HG03432 (cell line): ENCODE results near the gene CSTF2.
A peak's percentile ranks its signal among the peaks of the same experiment; 100 is the strongest.
"Not testable (repeated sequence)": the region's sequence is repeated elsewhere in the genome, so short reads cannot be mapped to it uniquely, and the experiment has no call there.

ENCODE experiments used
- ATAC-seq: cut with Tn5 transposase; IDR thresholded peaks from one replicate; pipeline ENCODE4 v1.9.1; 2021; ENCODE audit warnings: mild to moderate bottlenecking, moderate library complexity; ENCODE audit not compliant: unreplicated experiment

CSTF2 gene

GRCh38 chrX:100819837-100820666 lies at the start of gene CSTF2:
Gene CSTF2 (plus strand): TSS chrX:100820391. CDS start chrX:100820417, 26 bp downstream.
- peak; percentile 99 for ATAC-seq

- ATAC-seq: not testable (repeated sequence)
These were observed 23.8 kb upstream of the CSTF2 start for GRCh38 chrX:100796371-100796770.

GRCh38 chrX:100797359-100797758 lies 22.8 kb upstream of the CSTF2 start:
- ATAC-seq: no peak

DNA sequence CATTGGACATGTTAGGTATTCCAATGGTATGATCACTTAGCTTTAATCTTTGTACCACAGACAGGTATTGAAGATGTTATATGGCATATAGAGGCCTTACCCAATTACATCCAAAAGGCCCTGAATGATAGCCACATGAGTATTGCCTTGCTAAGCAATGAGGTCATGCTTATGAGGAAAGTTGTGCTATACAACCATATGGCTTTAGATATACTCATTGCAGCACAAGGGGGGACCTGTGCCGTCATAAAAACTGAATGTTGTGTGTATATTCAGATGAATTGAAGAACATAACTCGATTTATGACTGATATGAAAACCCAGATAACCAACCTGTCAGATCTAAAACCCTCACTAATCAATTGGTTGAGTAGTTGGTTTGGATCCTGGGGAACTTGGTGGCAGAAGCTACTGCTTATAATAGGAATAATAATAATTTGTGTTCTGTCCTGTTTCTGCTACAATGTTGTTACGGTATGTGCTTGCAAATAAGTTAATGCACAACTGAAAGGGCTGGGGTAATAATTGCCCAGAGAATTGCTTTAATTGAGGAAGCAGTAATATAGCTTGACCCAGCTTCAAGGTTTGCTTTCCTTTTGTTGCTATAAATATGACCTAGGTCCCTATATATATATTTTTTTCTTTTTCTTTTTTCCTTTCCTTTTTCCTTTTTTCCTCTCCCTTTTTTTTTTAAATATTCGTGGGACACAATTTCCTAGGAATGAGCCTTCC lies 21.5 kb upstream of the CSTF2 start:
- no peak for ATAC-seq

GRCh38 chrX:100802843-100803242 lies 17.3 kb upstream of the CSTF2 start:
- no peak for ATAC-seq

GRCh38 chrX:100804780-100805179 lies 15.4 kb upstream of the CSTF2 start:
- ATAC-seq: no peak

DNA sequence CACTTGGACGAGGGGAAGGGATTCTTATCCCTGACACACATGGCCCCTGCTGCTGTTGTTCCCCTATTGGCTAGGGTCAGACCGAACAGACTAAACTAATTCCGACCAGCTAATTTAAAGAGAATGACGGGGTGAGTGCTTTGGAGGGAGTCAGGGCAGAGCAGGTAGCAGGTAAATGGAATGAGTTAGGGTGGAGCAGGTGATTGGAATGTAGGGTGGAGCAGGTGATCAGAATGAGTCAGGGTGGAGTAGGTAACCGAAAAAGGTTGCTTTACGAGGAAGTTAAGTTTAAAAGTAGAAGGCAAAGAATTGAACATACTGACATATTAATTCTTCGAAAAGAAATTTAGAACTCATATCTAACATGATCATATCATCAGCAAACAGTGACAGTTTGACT lies 11.9 kb upstream of the CSTF2 start:
- not testable (repeated sequence) for ATAC-seq

DNA sequence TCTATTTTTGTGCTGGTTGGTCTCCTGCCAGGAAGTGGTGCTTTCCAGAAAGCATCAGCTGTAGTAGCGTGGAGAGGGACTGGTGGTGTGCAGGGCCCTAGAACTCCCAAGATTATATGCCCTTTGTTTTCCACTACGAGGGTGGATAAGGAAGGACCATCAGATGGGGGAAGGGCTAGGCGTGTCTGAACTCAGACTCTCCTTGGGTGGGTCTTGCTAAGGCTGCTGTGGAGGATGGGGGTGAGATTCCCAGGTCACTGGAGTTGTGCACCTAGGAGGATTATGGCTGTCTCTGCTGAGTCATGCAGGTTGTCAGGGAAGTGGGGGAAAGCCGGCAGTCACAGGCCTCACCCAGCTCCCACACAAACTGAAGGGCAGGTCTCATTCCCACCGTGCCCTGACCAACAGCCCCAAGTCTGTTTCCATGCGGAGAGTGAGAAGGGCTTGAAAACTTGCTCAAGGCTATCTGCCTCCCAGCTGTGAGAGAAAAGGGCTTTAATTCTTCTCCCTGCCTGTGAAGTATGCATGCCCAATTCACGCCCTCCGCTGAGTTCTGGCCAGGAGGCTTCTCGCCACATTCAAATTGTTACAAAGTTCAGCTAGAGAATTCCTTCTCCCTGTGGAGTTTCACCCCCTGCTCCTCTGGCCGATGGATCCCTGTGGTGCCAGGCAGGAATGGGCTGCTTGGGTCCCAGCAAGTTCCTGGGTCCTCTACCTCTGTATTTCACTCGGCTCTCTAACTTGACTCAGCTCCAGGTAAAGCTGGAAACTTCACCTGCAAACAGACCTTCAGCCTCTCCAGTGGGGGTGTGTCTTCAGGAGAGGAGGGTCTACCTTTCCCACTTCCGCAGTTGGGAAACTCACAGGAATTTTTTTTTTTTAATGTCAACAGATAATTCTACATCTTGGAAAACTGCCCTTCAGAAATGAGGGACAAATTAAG lies 7.7 kb upstream of the CSTF2 start:
- no peak for ATAC-seq

- no peak for ATAC-seq
These were observed 2.9 kb upstream of the CSTF2 start for GRCh38 chrX:100817340-100817739.

DNA sequence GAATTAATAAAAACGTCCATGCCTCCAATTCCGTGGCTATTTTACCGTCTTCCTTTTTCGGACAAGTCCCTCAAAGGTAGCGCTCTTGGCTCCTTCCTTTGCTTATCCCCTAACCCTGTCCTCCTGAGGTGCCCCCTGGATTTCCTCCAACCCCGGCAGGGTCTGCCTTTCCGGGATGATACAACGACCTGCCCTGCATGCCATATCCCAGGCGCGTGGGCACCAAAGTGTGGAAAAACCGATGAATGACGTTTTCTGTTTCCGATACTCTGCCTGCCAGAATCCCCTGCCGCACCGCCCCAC lies 706 bp upstream of the CSTF2 start:
- ATAC-seq: no peak

- peak; percentile 82 for ATAC-seq
These were observed 9.5 kb downstream of the CSTF2 start for GRCh38 chrX:100829730-100830129.

DNA sequence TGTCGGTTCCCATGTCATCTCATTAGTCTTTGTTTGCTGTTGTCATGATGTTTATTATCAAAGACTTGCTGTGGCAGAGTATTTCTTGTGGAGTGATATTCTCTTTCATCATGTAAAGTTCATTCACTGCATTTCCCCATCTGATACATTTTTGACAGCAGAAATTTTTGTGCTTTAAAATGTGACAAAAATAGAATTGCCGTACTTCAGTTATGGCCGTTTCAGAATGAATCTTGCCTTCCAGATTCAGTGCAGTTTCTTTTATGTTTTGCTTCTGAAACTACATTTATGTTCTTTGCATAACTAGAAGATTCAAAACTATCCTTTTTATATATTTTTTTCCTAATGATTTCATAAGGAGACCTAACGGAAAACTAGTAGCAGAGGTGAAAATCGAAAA lies 10.0 kb downstream of the CSTF2 start:
- ATAC-seq: peak; percentile 36

DNA sequence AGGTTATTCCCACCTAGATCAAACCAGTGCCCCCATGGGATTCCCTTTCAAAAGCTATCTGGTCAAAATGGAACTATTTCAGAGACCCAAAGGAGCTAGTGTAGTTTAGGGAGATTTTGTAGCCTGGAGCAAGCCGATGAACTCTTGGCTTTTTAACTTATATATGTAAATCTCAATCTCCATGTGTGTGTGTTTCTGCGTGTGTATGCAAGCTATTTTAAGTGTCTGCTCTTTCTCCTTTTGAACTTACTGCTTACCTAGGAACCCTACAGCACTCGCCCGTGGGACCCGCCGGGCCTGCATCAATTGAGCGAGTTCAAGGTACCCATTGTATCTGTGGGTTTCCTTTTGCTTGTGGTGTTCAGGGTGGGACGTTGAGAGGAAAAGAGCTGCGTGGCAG lies 10.4 kb downstream of the CSTF2 start:
- peak; percentile 51 for ATAC-seq

GRCh38 chrX:100831219-100831946 lies 11.2 kb downstream of the CSTF2 start:
- ATAC-seq: no peak

DNA sequence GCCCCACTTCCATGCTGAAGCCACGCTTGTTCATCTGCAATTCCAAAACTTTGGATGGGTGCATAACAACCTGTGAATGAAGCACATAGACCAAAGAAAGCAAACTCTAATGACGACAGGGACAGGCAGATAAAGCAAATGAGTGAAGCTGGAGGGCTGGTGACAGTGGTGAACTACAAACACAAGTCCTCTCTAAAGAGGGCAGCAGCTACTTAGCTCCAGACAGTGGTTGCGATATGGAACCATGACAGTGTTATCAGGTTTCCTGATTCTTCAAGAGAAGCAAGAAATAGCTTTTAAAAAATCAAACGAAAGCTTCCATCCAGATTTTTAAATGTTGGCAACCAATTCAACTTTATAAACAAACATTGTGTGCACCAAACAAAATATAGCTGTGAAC lies 30.1 kb downstream of the CSTF2 start:
- ATAC-seq: no peak

DNA sequence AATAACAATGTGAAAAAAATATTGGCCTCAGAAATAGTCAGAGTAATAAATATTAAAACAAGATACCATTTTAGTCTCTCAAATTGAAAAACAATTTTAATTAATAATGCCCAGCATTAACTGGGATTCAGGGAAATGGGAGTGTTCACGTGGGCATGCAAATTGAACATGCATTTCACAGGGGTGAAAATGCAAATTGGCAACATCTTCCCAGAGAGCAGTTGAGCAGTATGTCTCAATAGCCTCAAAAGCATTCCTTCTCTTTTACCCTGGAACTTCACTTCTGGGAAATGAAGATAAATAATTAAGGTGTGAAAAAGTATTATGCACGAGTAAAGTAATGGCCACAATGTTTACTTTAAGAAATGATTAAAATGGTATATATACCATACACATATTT lies 32.6 kb downstream of the CSTF2 start:
- no peak for ATAC-seq

DNA sequence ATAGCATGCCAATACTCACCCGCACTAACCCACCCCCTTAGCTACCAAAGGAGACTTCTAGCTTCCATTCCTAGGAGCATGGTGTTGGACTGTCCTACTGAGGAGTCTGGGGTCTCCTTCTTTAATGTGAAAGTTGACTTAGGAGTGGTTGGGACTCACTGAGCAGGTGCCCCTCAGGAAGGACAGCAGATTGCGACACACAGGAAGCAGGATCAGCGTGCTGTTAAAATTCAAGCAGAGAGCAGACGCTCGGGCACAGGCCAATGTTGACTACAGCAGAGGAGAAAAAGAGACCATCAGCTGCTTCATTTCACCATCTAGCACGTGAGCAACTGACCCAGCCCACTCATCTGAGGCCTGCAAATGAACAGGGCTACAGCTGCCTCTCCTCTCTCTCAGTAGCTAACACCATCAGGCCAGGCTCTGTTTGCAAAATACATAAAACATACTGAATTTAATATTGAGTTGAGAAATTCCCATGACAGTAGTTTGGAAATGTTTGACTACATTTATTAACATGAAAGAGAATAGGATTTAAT lies 43.2 kb downstream of the CSTF2 start:
- no peak for ATAC-seq

- ATAC-seq: no peak
These were observed 44.6 kb downstream of the CSTF2 start for GRCh38 chrX:100864657-100865391.

GRCh38 chrX:100868273-100868672 lies 48.1 kb downstream of the CSTF2 start:
- ATAC-seq: no peak

- ATAC-seq: no peak
These were observed 50.3 kb downstream of the CSTF2 start for GRCh38 chrX:100870527-100870926.
